ENCODE results near the gene SLC16A3.
"Not testable (repeated sequence)": the region's sequence is repeated elsewhere in the genome, so short reads cannot be mapped to it uniquely, and the experiment has no call there.

The SLC16A3 gene

GRCh38 chr17:82228842-82229697, at the start of gene SLC16A3:
TSS of gene SLC16A3 (plus strand) at chr17:82229042. CDS start at chr17:82236009, 6,967 bp downstream.
- FAIRE-seq (peak; percentile 76), DNase-seq (ENCODE audit: insufficient read length, low spot score) (peak; percentile 98)

- DNase-seq (ENCODE audit: insufficient read length, low spot score) (no peak), FAIRE-seq (no peak)
Observed at GRCh38 chr17:82179412-82179811, 49.4 kb upstream of the SLC16A3 start.

GRCh38 chr17:82179946-82180475, 48.8 kb upstream of the SLC16A3 start:
- FAIRE-seq = no peak

GRCh38 chr17:82180776-82181528, 47.9 kb upstream of the SLC16A3 start:
- no peak for DNase-seq (ENCODE audit: insufficient read length, low spot score)

More at GRCh38 chr17:82179946-82180475, 48.8 kb upstream of the SLC16A3 start:
- no peak for DNase-seq (ENCODE audit: insufficient read length, low spot score)

GRCh38 chr17:82184761-82185160, 44.1 kb upstream of the SLC16A3 start:
- DNase-seq (ENCODE audit: insufficient read length, low spot score) = no peak
- no peak for FAIRE-seq

More at GRCh38 chr17:82180776-82181528, 47.9 kb upstream of the SLC16A3 start:
- no peak for FAIRE-seq

GRCh38 chr17:82186221-82186620, 42.6 kb upstream of the SLC16A3 start:
- DNase-seq (ENCODE audit: insufficient read length, low spot score) = no peak
- FAIRE-seq = no peak

- FAIRE-seq = no peak
- no peak for DNase-seq (ENCODE audit: insufficient read length, low spot score)
Observed at GRCh38 chr17:82187500-82187899, 41.3 kb upstream of the SLC16A3 start.

- DNase-seq (ENCODE audit: insufficient read length, low spot score) (no peak), FAIRE-seq (no peak)
Observed at GRCh38 chr17:82188001-82188961, 40.6 kb upstream of the SLC16A3 start.

GRCh38 chr17:82193050-82193449, 35.8 kb upstream of the SLC16A3 start:
- DNase-seq (ENCODE audit: insufficient read length, low spot score); FAIRE-seq: not testable (repeated sequence)

GRCh38 chr17:82193520-82194220, 35.2 kb upstream of the SLC16A3 start:
- DNase-seq (ENCODE audit: insufficient read length, low spot score) (no peak), FAIRE-seq (peak; percentile 52)

- no peak for DNase-seq (ENCODE audit: insufficient read length, low spot score)
- no peak for FAIRE-seq
Observed at GRCh38 chr17:82194765-82195164, 34.1 kb upstream of the SLC16A3 start.

GRCh38 chr17:82195675-82196672, 32.9 kb upstream of the SLC16A3 start:
- FAIRE-seq (no peak), DNase-seq (ENCODE audit: insufficient read length, low spot score) (no peak)

- FAIRE-seq = no peak
- DNase-seq (ENCODE audit: insufficient read length, low spot score) = peak; percentile 47
Observed at GRCh38 chr17:82198092-82198491, 30.8 kb upstream of the SLC16A3 start.

GRCh38 chr17:82199496-82199895, 29.3 kb upstream of the SLC16A3 start:
- no peak for FAIRE-seq
- DNase-seq (ENCODE audit: insufficient read length, low spot score) = no peak

GRCh38 chr17:82200135-82200534, 28.7 kb upstream of the SLC16A3 start:
- FAIRE-seq (no peak), DNase-seq (ENCODE audit: insufficient read length, low spot score) (no peak)

GRCh38 chr17:82200743-82201497, 27.9 kb upstream of the SLC16A3 start:
- FAIRE-seq (no peak), DNase-seq (ENCODE audit: insufficient read length, low spot score) (no peak)

GRCh38 chr17:82201498-82201910, 27.3 kb upstream of the SLC16A3 start:
- FAIRE-seq (no peak), DNase-seq (ENCODE audit: insufficient read length, low spot score) (no peak)

- FAIRE-seq (no peak), DNase-seq (ENCODE audit: insufficient read length, low spot score) (no peak)
Observed at GRCh38 chr17:82202981-82203380, 25.9 kb upstream of the SLC16A3 start.
